GM12892 (cell line): Measurements from ENCODE around the gene INPP4B.

Source experiments
- POLR2AphosphoS5 ChIP-seq: IDR thresholded peaks from 2 replicates; pipeline ENCODE4 v1.6.1; 2011; ENCODE audit warnings: low read depth, low read length, control low read depth
- TAF1 ChIP-seq: IDR thresholded peaks from 2 replicates; pipeline ENCODE4 v1.6.1; 2011; ENCODE audit warnings: low read depth, mild to moderate bottlenecking, control low read depth, low read length, borderline replicate concordance

- TF ChIP-seq POLR2AphosphoS5: no peak
- no peak for TF ChIP-seq TAF1
Observed at GRCh38 chr4:142358656-142359055, 487.4 kb downstream of the INPP4B start.
